ENCODE measurements around the gene HEATR5A.
"Not testable (repeated sequence)": the region's sequence is repeated elsewhere in the genome, so short reads cannot be mapped to it uniquely, and the experiment has no call there.

The HEATR5A gene

GRCh38 chr14:31387091-31387490 lies 33.3 kb downstream of the HEATR5A start:
- no peak for DNase-seq

- DNase-seq, result no peak
These were observed 34.1 kb downstream of the HEATR5A start for GRCh38 chr14:31386271-31386670.

- DNase-seq, result no peak
These were observed 38.1 kb downstream of the HEATR5A start for GRCh38 chr14:31382221-31382620.

GRCh38 chr14:31380106-31380505 lies 40.2 kb downstream of the HEATR5A start:
- no peak for DNase-seq

- DNase-seq, result not testable (repeated sequence)
These were observed 41.0 kb downstream of the HEATR5A start for GRCh38 chr14:31379125-31379947.

- no peak for DNase-seq
These were observed 42.9 kb downstream of the HEATR5A start for GRCh38 chr14:31377433-31377832.

- no peak for DNase-seq
These were observed 48.7 kb downstream of the HEATR5A start for GRCh38 chr14:31371646-31372045.

GRCh38 chr14:31363331-31364073 lies 56.8 kb downstream of the HEATR5A start:
- DNase-seq, result no peak

DNA sequence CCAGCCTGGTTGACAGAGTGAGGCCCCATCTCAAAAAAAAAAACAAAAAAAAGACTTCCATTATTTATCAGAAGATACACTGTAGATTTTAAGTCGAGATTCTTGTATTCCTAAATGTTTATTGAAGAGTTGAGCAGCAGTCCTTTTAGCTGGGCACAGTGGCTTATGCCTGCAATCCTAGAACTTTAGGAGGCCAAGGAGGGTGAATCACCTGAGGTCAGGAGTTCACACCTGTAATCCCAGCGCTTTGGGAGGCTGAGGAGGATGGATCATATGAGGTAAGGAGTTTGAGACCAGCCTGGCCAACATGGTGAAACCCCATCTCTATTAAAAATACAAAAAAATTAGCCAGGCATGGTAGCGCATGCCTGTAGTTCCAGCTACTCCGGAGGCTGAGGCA lies 57.6 kb downstream of the HEATR5A start:
- no peak for DNase-seq

DNA sequence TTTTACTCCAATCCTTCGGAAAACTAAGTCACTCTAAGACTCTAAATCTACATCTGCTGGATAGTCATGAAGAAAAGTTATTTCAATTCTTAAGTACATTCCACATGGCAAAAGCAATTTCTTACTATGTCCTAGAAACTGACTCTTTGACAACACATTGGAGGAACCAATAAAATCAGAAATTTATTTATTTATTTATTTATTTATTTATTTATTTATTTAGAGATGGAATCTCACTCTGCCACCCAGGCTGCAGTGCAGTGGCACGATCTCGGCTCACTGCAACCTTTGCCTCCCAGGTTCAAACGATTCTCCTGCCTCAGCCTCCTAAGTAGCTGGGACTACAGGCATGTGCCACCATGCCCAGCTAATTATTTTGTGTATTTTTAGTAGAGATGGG lies 58.6 kb downstream of the HEATR5A start:
- DNase-seq, result not testable (repeated sequence)

DNA sequence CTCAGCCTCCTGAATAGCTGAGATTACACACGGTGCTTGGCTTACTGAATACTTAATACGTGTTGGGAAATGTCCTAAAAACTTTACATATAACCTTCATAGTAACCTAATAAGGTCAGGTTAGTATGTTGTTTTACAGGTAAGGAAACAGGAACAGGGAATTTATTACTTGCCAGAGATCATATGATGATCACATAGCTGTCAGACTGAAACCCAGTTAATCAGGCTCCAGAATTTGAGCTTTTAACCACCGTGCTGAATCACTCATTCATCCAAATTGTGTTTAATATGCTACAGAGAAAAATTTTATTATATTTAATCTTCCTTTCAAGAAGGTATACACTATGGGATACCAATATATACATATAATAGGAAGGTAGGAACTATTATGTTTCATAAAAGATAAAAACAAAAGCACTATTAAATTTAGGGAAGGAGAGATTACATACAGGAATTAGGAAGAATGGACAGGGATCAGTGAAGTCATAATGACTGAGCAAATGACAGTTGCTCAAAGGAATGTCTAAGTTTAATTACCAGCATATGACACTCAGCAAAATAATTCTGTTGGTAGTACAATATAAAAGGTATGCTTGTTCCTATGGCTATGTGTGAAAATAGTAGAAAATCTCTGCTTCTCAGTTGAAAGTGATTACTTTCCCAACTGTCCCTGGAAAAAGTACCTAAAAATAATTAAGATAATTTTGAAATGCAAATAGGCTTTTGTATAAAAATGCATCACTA lies 59.3 kb downstream of the HEATR5A start:
- DNase-seq, result no peak

- DNase-seq, result no peak
These were observed 63.1 kb downstream of the HEATR5A start for GRCh38 chr14:31357279-31357678.

- no peak for DNase-seq
These were observed 74.3 kb downstream of the HEATR5A start for GRCh38 chr14:31346097-31346496.

DNA sequence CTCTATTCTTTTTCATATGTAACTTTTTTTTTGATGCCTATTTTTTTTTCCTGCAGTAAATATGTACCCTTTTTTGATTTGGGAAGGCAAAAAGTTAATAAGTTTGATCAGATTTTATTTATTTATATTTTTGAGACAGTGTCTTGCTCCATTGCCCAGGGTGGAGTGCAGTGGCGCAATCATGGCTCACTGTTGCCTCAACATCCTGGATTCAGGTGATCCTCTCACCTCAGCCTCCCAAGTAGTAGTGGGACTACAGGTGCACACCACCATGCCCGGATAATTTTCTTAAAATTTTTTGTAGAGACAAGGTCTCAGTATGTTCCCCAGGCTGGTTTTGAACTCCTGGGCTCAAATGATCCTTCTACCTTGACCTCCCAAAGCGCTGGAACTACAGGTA lies 79.1 kb downstream of the HEATR5A start:
- no peak for DNase-seq

DNA sequence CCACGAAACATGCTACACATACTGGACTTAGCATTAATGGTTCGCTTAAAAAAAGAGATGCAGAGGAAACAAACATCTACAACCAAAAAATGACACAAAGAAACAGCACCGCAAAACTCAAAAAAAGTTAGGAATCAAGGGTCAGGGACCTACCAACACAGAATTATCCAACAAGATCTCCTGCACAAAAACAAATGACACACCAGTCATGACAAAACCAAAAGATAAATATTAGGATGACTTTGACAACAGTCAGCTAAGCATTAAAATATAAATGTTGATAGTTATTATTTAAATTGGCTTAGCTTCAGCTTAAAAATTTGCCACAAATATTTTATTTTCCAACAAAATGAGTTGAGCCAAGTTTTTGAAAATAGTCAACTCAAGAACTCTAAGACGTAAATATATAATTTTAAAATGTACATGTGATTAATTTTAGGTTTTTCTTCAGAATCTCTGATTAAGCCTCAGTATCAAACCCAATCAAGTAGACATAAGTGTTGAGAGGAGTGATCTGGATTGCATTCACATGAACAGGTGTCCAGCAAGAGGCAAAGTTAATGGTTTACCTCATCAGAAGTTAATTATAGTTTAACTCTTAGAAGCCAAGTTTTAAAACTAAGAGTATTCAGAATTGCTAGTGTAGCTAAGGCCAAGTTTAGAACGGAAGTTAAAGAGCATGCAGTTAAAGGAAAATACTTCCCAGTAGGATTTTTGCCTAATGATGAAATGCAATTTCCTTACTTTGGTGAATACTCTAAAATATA lies 79.9 kb downstream of the HEATR5A start:
- no peak for DNase-seq

DNA sequence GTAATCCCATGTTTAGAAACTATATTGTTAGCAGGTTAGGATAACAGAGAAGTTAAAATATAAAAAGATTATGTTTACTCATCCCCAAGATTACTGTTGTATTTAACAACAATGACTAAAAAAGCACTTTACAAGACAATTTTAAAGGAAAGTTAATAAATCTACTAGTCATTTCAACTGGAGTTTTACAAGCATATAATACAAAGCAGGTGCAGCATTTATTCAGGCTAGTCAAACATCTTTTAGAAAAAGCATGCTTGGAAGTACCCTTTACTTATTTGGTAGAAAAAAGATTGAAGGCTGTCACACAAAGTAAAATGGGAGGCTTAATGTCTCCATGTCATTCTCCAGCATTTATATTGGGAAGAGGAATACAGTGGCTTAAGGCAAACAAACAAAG lies 80.6 kb downstream of the HEATR5A start:
- DNase-seq, result no peak

DNA sequence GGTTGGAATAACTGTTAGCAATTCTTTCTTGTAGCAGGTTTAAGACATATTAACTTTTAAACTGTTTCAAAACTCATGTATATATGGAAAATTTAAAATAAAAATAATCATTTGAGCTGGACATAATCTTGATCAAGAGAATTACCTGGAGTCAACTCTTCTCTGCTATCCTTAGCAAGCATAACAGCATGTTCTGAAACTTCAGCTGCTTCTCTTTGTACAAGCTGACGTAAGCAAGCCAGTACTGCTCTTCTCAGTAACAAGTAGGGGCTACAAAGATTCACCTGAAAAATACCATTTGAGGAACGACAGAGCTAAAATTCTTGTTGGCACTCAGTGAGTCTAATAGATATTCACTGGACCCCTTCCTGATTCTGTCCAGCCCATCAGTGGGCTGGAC lies 83.0 kb downstream of the HEATR5A start:
- DNase-seq, result no peak

GRCh38 chr14:31336646-31337045 lies 83.7 kb downstream of the HEATR5A start:
- no peak for DNase-seq

DNA sequence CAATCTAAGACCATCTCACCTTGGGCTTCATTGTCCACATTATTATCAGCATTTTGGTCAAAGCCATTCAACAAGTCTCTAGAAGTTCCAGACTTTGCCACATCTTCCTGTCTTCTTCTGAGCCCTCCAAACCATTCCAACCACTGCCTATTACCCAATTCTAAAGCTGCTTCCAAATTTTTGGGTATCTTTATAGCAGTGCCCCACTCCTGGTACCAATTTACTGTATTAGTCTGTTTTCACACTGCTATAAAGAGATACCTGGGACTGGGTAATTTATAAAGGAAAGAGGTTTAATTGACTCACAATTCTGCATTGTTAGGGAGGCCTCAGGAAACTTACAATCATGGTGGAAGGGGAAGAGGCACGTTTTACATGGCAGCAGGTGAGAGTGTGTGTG lies 89.0 kb downstream of the HEATR5A start:
- not testable (repeated sequence) for DNase-seq

DNA sequence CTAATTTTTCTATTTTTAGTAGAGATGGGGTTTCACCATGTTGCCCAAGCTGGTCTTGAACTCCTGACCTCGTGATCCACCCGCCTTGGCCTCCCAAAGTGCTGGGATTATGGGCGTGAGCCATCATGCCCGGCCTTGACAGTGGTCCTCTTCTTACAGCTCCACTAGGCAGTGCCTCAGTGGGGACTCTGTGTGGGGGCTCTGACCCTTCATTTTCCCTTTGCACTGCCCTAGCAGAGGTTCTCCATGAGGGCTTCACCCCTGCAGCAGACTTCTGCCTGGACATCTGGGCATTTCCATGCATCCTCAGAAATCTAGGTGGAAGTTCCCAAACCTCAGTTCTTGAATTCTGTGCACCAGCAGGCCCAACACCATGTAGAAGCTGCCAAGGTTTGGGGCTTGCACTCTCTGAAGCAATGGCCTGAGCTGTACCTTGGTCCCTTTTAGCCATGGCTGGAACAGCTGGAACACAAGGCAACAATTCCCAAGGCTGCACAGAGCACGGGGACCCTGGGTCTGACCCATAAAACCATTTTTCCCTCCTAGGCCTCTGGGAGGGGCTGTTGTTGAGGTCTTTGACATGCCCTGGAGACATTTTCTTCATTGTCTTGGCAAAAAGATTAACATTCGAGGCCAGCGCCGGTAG lies 90.4 kb downstream of the HEATR5A start:
- DNase-seq, result not testable (repeated sequence)

GRCh38 chr14:31326111-31326510 lies 94.2 kb downstream of the HEATR5A start:
- DNase-seq, result no peak

- DNase-seq, result no peak
These were observed 96.9 kb downstream of the HEATR5A start for GRCh38 chr14:31323419-31323818.
